Measurements from ENCODE around the gene KCP. TPM values are rescaled to one million over a fixed set of nuclear protein-coding genes. Genes with fewer than 3 reads are reported as not detected.

The KCP gene
- total and polyA plus RNA-seq, 2 donors (not counting 1 experiment from before 2014, with no cell fraction given): 2.3 to 3.8 TPM

GRCh38 chr7:128902761-128903585 lies 7.5 kb downstream of the KCP start:
- no peak for DNase-seq
- Histone ChIP-seq H3K27ac (ENCODE audit: low read length in 2 of 2) (no peak overlapping the region), H4K20me1 (ENCODE audit: control insufficient read depth, insufficient read depth, low read length, poor library complexity, severe bottlenecking) (no peaks in the 10 kb centered on the region), H3K4me1 (ENCODE audit: control insufficient read depth in 2 of 2, insufficient read depth in 2 of 2, low read length in 2 of 2) (peaks cover 0 to 6% of the 10 kb centered on the region in 2 donors), H3K79me2 (ENCODE audit: control insufficient read depth, insufficient read depth, low read length) (no peaks in the 10 kb centered on the region), H3K4me3 (ENCODE audit: control extremely low read depth in 1 of 5, extremely low read depth in 1 of 5, insufficient read depth in 1 of 5, low read depth in 2 of 5, low read length in 4 of 5) (no peak overlapping the region), H2AFZ (ENCODE audit: insufficient read depth, low read depth, low read length, poor library complexity, severe bottlenecking) (no peak overlapping the region), H3K9me3 (ENCODE audit: control extremely low read depth in 1 of 3, control insufficient read depth in 2 of 3, insufficient read depth in 1 of 3, low read length in 2 of 3) (peaks cover 3 to 8% (median 5%) of the 10 kb centered on the region in 3 donors), H3K36me3 (replicated peaks in 1 of 2; ENCODE audit: control extremely low read depth in 1 of 2, control insufficient read depth in 1 of 2, extremely low read depth in 1 of 2, insufficient read depth in 2 of 2, low read length in 1 of 2) (no peaks in the 10 kb centered on the region), H3K27me3 (replicated peaks in 1 of 4; ENCODE audit: control extremely low read depth in 1 of 4, control insufficient read depth in 3 of 4, insufficient read depth in 4 of 4, low read length in 3 of 4) (peaks cover 0 to 3% (median 0%) of the 10 kb centered on the region in 4 experiments), H3K9ac (ENCODE audit: low read length) (no peak overlapping the region), H3K4me2 (replicated peaks; ENCODE audit: low read depth, low read length, poor library complexity, severe bottlenecking) (no peak overlapping the region)
- ChIA-PET POLR2A (no interaction called here), CTCF (interaction anchor here (0.6 to 2.8 kb wide), 14 partner anchors 12 to 307 kb away, joined by 3 to 28 read pairs (median 4); no protein-coding TSS in a partner anchor)
- 87% methylated on average over 10 of the region's 12 CpGs for WGBS (ENCODE audit: insufficient coverage)
- Mint-ChIP-seq H3K27me3 (peaks cover 13% of the 10 kb centered on the region), H3K4me3 (no peak overlapping the region), H3K4me1 (peaks cover 8% of the 10 kb centered on the region), H3K9me3 (ENCODE audit: insufficient read depth) (no peaks in the 10 kb centered on the region), H3K27ac (no peak overlapping the region)
- no peak for TF ChIP-seq CTCF (IDR thresholded peaks at IDR 0.05)
- no peak for ATAC-seq (ENCODE audit: low read depth)
- intact Hi-C loops (cut with micrococcal nuclease): no loop called here

- WGBS (ENCODE audit: insufficient coverage): no CpG with 5 or more reads among the region's 1 CpG
- TF ChIP-seq EZH2 (IDR thresholded peaks at IDR 0.05; ENCODE audit: borderline replicate concordance, insufficient read depth, low read depth, low read length, poor library complexity, severe bottlenecking) (no peak), CTCF (IDR thresholded peaks at IDR 0.05) (no peak)
- Histone ChIP-seq H4K20me1 (ENCODE audit: control insufficient read depth, insufficient read depth, low read length, poor library complexity, severe bottlenecking) (no peaks in the 10 kb centered on the region), H2AFZ (ENCODE audit: insufficient read depth, low read depth, low read length, poor library complexity, severe bottlenecking) (no peak overlapping the region), H3K79me2 (ENCODE audit: control insufficient read depth, insufficient read depth, low read length) (no peaks in the 10 kb centered on the region), H3K9ac (ENCODE audit: low read length) (no peak overlapping the region), H3K4me3 (ENCODE audit: control extremely low read depth in 1 of 5, extremely low read depth in 1 of 5, insufficient read depth in 1 of 5, low read depth in 2 of 5, low read length in 4 of 5) (no peak overlapping the region), H3K9me3 (ENCODE audit: control extremely low read depth in 1 of 3, control insufficient read depth in 2 of 3, insufficient read depth in 1 of 3, low read length in 2 of 3) (peaks cover 3 to 8% (median 5%) of the 10 kb centered on the region in 3 donors), H3K4me2 (replicated peaks; ENCODE audit: low read depth, low read length, poor library complexity, severe bottlenecking) (no peak overlapping the region), H3K36me3 (replicated peaks in 1 of 2; ENCODE audit: control extremely low read depth in 1 of 2, control insufficient read depth in 1 of 2, extremely low read depth in 1 of 2, insufficient read depth in 2 of 2, low read length in 1 of 2) (no peaks in the 10 kb centered on the region), H3K27me3 (replicated peaks in 1 of 4; ENCODE audit: control extremely low read depth in 1 of 4, control insufficient read depth in 3 of 4, insufficient read depth in 4 of 4, low read length in 3 of 4) (peaks cover 0 to 3% (median 0%) of the 10 kb centered on the region in 4 experiments), H3K27ac (ENCODE audit: low read length in 2 of 2) (no peak overlapping the region), H3K4me1 (ENCODE audit: control insufficient read depth in 2 of 2, insufficient read depth in 2 of 2, low read length in 2 of 2) (peaks cover 0 to 6% of the 10 kb centered on the region in 2 donors)
- H3K4me1 Mint-ChIP-seq: peaks cover 8% of the 10 kb centered on the region
- no peak overlapping the region for H3K27ac Mint-ChIP-seq
- ChIA-PET POLR2A (no interaction called here), CTCF (interaction anchor here (1.1 to 3.5 kb wide), 3 partner anchors 40 to 264 kb away, joined by 3 to 17 read pairs (median 3); no protein-coding TSS in a partner anchor)
- no peak overlapping the region for H3K4me3 Mint-ChIP-seq
- no peak for DNase-seq
- peaks cover 6% of the 10 kb centered on the region for H3K27me3 Mint-ChIP-seq
- intact Hi-C loops (cut with micrococcal nuclease): no loop called here
- ATAC-seq (ENCODE audit: low read depth): no peak
- no peaks in the 10 kb centered on the region for H3K9me3 Mint-ChIP-seq (ENCODE audit: insufficient read depth)
Observed at GRCh38 chr7:128900237-128900636, 10.3 kb downstream of the KCP start.
